Measurements from ENCODE around the gene GRIK2.
"Not testable (repeated sequence)": the region's sequence is repeated elsewhere in the genome, so short reads cannot be mapped to it uniquely, and the experiment has no call there.

GRIK2 gene

DNA sequence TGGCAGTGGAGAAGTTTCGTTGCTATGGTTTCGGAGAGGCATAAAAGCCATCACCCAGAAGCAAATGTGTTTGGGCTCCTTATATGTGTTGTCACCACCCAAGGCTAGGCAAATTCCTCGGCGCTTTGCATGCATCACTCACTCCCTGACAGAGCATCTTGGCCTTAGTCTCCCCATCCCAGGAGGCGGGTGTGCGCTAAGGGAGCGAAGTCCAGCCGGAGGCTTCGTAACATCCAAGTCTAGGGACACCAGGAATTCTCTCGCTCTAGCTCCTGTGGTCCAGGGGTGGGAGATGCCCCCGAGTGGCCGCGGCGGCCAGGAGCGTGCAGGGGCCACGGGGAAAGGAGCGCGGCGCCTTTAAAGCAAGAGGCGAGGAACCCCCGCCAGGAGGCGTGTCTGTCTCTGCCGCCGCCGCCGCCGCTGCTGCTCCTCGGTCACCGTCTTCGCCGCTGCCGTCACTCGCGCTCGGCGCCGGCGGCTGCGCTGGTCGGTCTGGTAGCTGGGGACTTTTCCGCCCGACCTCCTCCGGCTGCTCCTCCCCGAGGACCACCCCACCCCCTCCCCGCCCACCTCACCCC is at the start of gene GRIK2:
Gene GRIK2, plus strand, starts transcription at position 458 of the 578 bp plus-strand sequence.
- Mint-ChIP-seq H3K27me3 (peaks cover 41% of the 10 kb centered on the region), H3K27ac (no peak within 1 kb of the TSS), H3K4me3 (no peak within 1 kb of the TSS)

DNA sequence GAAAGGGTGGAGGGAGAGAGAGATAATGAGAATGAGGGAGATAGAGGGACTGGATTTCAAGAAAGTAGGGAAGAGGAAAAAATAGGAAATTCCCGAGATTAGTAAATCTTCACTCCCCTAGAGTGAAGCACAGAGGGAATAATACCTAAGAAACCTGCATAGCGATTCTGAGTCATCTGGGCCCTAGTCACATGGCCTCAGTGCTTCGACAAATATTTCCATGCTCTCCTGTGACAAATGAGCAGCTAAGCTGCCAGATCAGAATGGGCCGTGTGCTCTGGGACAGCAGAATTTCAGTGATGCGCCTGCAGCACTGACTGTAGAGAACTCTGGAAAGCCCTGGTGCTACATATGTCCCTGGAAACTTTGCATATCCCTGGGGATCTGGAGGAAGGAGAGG is 48.6 kb upstream of the GRIK2 start:
- H3K4me3 Mint-ChIP-seq, result no peak overlapping the region
- no peaks in the 10 kb centered on the region for H3K36me3 Mint-ChIP-seq (ENCODE audit: low read depth)
- no peaks in the 10 kb centered on the region for H3K4me1 Mint-ChIP-seq (ENCODE audit: low read depth)
- peaks cover 18% of the 10 kb centered on the region for H3K9me3 Mint-ChIP-seq
- intact Hi-C loops (cut with micrococcal nuclease), result no loop called here
- H3K27ac Mint-ChIP-seq, result no peak overlapping the region
- no peaks in the 10 kb centered on the region for H3K27me3 Mint-ChIP-seq

More for the DNA sequence above, at the start of gene GRIK2:
- intact Hi-C loops (cut with micrococcal nuclease), result no loop called here
- H3K4me1 Mint-ChIP-seq (ENCODE audit: low read depth), result no peaks in the 10 kb centered on the region
- no peaks in the 10 kb centered on the region for H3K9me3 Mint-ChIP-seq
- no peaks in the 10 kb centered on the region for H3K36me3 Mint-ChIP-seq (ENCODE audit: low read depth)

DNA sequence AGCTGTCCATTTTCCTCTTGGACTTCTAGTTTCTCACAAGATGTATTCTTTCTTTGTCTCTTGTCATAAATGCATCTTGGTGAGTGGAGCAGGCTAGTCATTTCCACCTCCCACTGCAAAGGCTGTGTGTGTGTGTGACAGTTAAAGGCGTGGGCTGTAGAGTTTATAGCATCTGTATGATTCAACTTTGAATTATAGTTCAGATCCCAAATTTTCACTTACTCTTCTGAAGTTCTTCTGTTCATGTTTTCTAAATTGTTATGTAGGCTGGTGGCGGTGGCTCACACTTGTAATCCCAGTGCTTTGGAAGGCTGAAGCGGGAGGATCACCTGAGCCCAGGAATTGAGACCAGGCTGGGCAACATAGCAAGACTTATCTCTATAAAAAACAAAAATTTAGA is 44.7 kb upstream of the GRIK2 start:
- Mint-ChIP-seq H3K9me3 (peaks cover 10% of the 10 kb centered on the region), H3K4me3 (no peak overlapping the region), H3K27ac (no peak overlapping the region), H3K4me1 (ENCODE audit: low read depth) (no peaks in the 10 kb centered on the region), H3K36me3 (ENCODE audit: low read depth) (no peaks in the 10 kb centered on the region), H3K27me3 (no peaks in the 10 kb centered on the region)
- intact Hi-C loops (cut with micrococcal nuclease), result no loop called here

DNA sequence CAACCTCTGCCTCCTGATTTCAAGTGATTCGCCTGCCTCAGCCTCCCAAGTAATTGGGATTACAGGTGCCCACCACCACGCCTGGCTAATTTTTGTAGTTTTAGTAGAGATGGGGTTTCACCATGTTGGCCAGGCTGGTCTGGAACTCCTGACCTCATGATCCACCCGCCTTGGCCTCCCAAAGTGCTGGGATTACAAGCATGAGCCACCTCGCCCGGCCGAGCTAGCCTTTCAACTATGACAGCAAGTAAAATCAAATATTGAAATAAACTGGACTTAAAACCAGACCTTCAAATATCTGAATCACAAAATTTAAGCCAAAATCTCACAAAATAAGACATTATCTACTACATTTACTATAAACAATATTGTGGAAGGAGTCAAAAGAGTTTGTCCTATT is 42.9 kb upstream of the GRIK2 start:
- H3K4me3 Mint-ChIP-seq; intact Hi-C loops (cut with micrococcal nuclease); H3K36me3 Mint-ChIP-seq (ENCODE audit: low read depth); H3K27ac Mint-ChIP-seq; H3K9me3 Mint-ChIP-seq; H3K27me3 Mint-ChIP-seq; H3K4me1 Mint-ChIP-seq (ENCODE audit: low read depth): not testable (repeated sequence)

DNA sequence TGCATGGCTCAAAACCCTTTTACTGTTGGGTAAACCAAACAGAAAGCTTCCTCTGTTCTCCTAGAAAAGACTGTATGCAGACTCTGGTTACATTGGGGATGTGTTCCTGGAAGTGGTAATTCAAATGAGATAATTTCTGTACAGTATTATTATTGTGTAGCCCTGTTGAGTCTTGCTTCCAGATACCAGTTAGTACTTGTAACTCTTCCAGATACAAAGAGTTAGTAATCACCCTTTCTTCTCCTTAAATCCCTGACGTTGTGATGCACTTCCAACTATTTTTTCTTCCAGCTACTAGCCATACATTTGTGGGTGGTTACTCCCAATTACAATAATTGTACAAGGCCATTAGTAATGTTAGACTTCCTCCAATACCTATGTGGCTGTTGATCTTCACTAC is 42.3 kb upstream of the GRIK2 start:
- Mint-ChIP-seq H3K4me1 (ENCODE audit: low read depth) (no peaks in the 10 kb centered on the region), H3K4me3 (no peak overlapping the region), H3K9me3 (no peaks in the 10 kb centered on the region), H3K27me3 (no peaks in the 10 kb centered on the region), H3K27ac (no peak overlapping the region), H3K36me3 (ENCODE audit: low read depth) (no peaks in the 10 kb centered on the region)
- intact Hi-C loops (cut with micrococcal nuclease), result no loop called here

DNA sequence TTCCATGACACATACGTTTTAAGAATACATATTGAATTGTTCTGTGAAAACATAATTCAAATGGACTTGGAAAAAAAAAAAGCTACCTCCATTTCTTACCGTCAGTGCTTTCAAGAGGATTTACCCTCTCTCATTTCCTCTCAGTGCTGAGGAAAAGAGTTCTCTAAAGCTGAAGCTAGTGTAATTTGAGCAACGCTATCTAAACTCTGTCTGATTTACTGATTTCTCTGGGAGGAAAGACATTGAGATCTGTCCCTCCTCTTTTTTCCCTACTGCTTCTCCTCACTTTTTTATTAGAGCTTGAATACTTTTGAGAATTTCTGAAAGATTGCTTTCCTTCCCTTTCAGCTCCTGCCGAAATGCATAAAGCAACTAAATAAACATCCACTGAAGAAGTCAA is 41.2 kb upstream of the GRIK2 start:
- intact Hi-C loops (cut with micrococcal nuclease), result no loop called here
- Mint-ChIP-seq H3K4me1 (ENCODE audit: low read depth) (no peaks in the 10 kb centered on the region), H3K27me3 (no peaks in the 10 kb centered on the region), H3K4me3 (no peak overlapping the region), H3K27ac (no peak overlapping the region), H3K9me3 (no peaks in the 10 kb centered on the region), H3K36me3 (ENCODE audit: low read depth) (no peaks in the 10 kb centered on the region)

DNA sequence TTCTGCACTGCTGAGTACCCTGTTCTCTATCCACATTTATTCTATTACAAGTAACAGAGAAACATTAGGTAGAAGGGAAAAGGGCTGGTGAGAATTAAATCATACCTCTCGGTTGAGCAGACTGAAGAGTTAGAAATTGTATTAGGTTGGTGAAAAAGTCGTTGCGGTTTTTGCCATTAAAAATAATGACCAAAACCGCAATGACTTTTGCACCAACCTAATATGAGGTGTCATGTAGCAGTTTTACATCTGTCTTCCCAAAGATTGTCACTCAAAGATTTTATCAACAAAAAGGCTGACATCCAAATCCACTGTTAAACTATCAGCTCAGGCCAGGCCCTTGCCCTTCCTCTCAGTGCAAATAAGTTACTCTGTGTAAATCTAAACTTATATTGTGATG is 28.3 kb upstream of the GRIK2 start:
- Mint-ChIP-seq H3K4me1 (ENCODE audit: low read depth) (no peaks in the 10 kb centered on the region), H3K27me3 (no peaks in the 10 kb centered on the region), H3K36me3 (ENCODE audit: low read depth) (no peaks in the 10 kb centered on the region), H3K9me3 (no peaks in the 10 kb centered on the region), H3K27ac (no peak overlapping the region), H3K4me3 (no peak overlapping the region)
- intact Hi-C loops (cut with micrococcal nuclease), result no loop called here

DNA sequence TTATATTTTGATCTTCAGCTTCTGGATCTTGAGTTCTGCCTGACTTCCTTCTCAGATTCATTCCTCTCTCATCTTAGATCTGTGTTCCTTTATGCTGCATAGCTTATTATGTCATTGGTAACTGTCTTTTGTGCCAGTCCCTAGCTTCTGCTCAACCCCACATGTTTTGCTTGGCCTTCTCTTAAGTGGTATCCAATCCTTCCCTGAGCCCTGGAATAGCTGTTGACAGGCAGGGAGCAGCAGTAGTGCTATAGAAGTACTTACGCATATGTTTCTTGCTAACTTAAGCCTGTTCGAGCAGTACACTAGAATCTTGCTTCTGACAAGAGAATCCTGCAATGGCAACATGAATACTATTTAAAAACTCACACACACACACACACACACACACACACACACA is 13.6 kb upstream of the GRIK2 start:
- no peak overlapping the region for H3K27ac Mint-ChIP-seq
- H3K36me3 Mint-ChIP-seq (ENCODE audit: low read depth), result no peaks in the 10 kb centered on the region
- H3K4me1 Mint-ChIP-seq (ENCODE audit: low read depth), result no peaks in the 10 kb centered on the region
- intact Hi-C loops (cut with micrococcal nuclease), result no loop called here
- no peaks in the 10 kb centered on the region for H3K27me3 Mint-ChIP-seq
- no peak overlapping the region for H3K4me3 Mint-ChIP-seq
- no peaks in the 10 kb centered on the region for H3K9me3 Mint-ChIP-seq

DNA sequence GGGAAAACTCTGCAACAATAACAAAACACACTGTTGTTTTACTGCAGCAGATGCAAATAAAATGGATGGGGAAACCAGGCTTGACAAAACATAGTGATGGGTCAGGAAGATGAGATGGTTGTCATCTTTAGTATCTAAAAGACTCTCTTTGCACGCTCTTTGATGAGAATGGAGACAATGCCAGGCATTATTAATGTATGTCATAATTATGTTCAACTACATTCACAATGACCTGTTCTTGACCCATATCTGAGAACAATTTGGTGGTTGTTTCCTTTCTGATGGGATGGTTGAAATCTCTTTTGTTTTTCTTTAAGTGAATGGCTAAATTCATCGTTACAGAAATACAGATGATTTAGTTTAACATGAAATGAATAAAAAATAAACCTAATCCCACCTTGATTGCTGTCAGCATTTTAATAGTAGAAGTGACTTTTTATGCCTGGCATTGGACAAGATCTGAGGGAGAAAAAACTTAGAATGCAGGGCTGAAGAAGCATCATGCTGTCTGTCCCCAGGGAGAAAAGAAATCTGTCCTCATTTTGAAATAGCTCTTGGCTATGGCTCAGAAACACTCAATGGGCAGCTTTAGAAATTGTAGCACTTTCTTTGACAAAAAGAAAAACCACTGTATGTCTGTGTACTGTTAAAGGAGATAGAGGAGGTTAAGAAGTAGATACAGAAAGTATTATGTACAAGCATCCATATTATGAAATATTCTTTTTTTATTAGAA is 12.4 kb upstream of the GRIK2 start:
- Mint-ChIP-seq H3K27ac (no peak overlapping the region), H3K9me3 (no peaks in the 10 kb centered on the region)

DNA sequence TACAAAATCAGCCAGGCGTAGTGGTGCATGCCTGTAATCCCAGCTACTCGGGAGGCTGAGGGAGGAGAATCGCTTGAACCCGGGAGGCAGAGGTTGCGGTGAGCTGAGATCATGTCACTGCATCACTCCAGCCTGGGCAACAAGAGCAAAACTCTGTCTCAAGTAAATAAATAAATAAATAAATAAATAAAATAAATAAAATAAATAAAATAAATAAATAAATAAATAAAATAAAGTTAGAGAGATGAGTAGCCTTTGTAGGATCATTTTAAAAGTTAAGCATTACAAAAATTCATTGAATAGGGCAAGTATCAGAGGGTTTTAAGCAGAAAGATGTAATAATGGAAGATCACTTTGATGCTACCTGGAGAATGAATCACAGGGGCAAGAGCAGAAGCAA is 9.8 kb upstream of the GRIK2 start:
- intact Hi-C loops (cut with micrococcal nuclease); H3K36me3 Mint-ChIP-seq (ENCODE audit: low read depth); H3K27me3 Mint-ChIP-seq; H3K27ac Mint-ChIP-seq; H3K4me3 Mint-ChIP-seq; H3K4me1 Mint-ChIP-seq (ENCODE audit: low read depth); H3K9me3 Mint-ChIP-seq: not testable (repeated sequence)

More for the DNA sequence above, 12.4 kb upstream of the GRIK2 start:
- Mint-ChIP-seq H3K36me3 (ENCODE audit: low read depth) (no peaks in the 10 kb centered on the region), H3K4me3 (no peak overlapping the region), H3K4me1 (ENCODE audit: low read depth) (no peaks in the 10 kb centered on the region), H3K27me3 (no peaks in the 10 kb centered on the region)
- intact Hi-C loops (cut with micrococcal nuclease), result no loop called here

DNA sequence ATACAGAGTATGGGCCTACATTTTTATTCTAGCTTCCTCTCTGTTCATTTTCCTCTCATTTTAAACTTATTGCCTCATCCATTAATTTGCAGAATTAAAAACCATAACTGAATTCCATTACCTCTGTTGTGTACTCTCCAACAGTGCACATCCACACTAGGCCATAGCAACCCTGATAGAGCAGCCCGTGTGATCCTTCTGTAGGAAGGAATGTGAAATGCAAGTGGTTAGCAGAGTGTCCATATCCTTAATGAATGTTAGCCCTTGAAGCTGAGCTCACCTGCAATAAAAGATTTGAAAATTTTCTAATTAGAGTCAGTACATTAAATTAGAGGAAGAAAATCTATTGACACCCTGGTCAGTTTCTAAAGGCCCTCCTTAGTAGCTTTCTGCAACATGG is 6.5 kb upstream of the GRIK2 start:
- Mint-ChIP-seq H3K9me3 (no peaks in the 10 kb centered on the region), H3K36me3 (ENCODE audit: low read depth) (no peaks in the 10 kb centered on the region), H3K27ac (no peak overlapping the region), H3K4me3 (no peak overlapping the region), H3K4me1 (ENCODE audit: low read depth) (no peaks in the 10 kb centered on the region), H3K27me3 (peaks cover 11% of the 10 kb centered on the region)
- intact Hi-C loops (cut with micrococcal nuclease), result no loop called here

DNA sequence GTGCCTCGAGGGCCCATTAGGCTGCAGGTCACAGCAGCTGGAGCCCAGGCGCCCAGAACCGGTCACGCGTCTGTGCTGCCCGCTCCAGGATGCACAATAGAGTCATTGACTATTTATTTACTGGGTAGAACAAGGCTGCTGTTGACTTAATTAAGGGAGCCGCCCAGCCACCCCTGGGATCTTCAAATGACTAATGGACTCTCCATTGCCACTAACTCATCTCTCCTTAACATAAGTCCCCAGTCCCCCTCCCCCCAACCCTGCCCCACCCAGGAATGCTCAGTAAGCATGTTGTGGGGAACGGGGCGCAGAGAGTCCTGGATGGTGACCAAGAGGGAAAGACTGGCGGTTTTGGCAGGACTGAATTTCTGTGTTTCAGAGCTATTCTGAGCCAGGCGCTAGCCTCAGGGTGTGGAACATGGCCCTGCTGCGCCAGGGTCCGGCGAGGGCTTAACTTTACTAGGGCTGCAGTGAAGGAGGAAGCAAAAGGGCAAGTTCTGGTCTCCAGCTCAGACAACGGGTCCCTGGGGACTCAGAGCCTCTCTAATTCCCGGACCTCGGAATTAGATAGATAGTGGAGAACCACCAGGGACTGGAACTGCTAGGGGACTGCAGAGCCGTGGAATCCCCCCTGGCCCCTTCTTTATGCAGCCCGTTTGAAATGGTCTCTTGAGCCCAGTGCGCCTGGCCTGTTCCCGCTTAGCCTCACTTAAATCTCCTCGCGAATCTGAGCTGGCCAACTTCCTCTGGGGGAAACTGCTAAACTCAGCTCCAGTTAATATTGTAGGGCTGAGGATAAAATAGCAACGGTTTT is 1.5 kb upstream of the GRIK2 start:
- H3K4me3 Mint-ChIP-seq, result no peak overlapping the region
- no peaks in the 10 kb centered on the region for H3K4me1 Mint-ChIP-seq (ENCODE audit: low read depth)
- intact Hi-C loops (cut with micrococcal nuclease), result no loop called here

DNA sequence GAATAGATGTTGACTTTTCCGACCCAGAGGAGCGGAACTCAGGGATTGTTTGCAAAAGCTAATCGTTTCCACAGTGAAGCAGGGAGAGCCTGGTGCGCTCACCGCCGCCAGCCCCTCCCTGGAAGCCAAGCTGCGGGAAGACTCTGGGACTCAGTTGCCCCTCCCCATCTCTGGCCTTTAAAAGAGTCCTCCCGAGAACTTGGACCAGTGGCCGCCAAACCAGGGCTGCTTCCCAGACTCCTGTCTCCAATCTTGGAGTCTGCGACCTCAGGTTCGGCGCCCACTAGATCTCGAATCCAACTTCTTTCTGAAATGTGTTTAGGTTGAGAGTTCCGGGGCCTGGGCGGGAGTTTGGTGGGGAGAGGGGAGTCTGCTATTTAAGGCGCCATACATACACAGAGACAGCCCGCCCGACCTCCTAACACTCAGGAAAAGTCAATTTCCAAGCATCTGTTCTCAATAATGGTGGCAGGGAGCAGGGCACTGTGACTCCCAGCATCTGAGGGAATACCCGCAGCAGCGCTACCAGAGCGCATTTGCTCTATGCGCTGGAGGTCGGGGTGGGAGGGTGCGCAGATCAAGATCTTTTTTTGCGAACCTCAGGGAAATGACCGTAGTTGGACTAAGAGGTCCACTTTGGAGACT is 800 bp upstream of the GRIK2 start:
- H3K27me3 Mint-ChIP-seq, result peaks cover 39% of the 10 kb centered on the region
- no peaks in the 10 kb centered on the region for H3K36me3 Mint-ChIP-seq (ENCODE audit: low read depth)
- H3K4me3 Mint-ChIP-seq, result no peak overlapping the region
- intact Hi-C loops (cut with micrococcal nuclease), result no loop called here
- H3K27ac Mint-ChIP-seq, result no peak overlapping the region
- H3K9me3 Mint-ChIP-seq, result no peaks in the 10 kb centered on the region
- H3K4me1 Mint-ChIP-seq (ENCODE audit: low read depth), result no peaks in the 10 kb centered on the region

More for the DNA sequence above, 1.5 kb upstream of the GRIK2 start:
- H3K27ac Mint-ChIP-seq, result no peak overlapping the region
- H3K27me3 Mint-ChIP-seq, result peaks cover 39% of the 10 kb centered on the region
- H3K9me3 Mint-ChIP-seq, result no peaks in the 10 kb centered on the region
- no peaks in the 10 kb centered on the region for H3K36me3 Mint-ChIP-seq (ENCODE audit: low read depth)

DNA sequence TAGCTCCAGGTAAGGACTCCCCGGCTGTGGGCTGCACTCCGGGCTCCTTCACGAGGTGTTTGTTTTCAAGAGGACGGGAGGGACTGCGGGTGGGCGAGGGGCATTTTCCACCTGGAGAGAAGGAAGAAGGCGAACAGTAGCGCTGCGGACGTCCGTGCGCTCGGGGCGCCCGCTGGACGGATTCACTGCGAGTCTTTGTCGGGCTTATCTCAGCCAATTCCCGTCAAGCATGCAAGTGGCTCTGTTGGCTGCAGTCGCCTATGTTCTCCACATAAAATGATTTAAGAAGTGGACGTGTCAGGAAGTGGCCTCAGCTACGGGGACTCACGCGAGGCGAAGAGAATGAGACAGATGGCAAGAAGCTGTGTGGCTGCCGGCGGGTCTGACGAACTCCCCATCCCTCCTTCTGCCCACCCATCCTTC is 332 bp downstream of the GRIK2 start:
- intact Hi-C loops (cut with micrococcal nuclease), result no loop called here
- H3K9me3 Mint-ChIP-seq, result no peaks in the 10 kb centered on the region
- peaks cover 46% of the 10 kb centered on the region for H3K27me3 Mint-ChIP-seq

More for the DNA sequence above, 332 bp downstream of the GRIK2 start:
- Mint-ChIP-seq H3K27ac (no peak overlapping the region), H3K4me3 (no peak overlapping the region), H3K4me1 (ENCODE audit: low read depth) (no peaks in the 10 kb centered on the region), H3K36me3 (ENCODE audit: low read depth) (no peaks in the 10 kb centered on the region)
